HT-29 (cell line): ENCODE data around the gene EML2. TPM values are rescaled to one million over a fixed set of nuclear protein-coding genes. Genes with fewer than 3 reads are reported as not detected.
"Not testable (repeated sequence)": the region's sequence is repeated elsewhere in the genome, so short reads cannot be mapped to it uniquely, and the experiment has no call there.

Source experiments
- DNase-seq: peaks from one replicate; pipeline ENCODE4 v3.0.0-alpha.2; 2015; ENCODE audit warnings: low spot score
- total RNA-seq: library from RNA; depleted of rRNA; stranded (reverse); fragments of >200 nt; shearing (Covaris generic); gene quantifications from 2 replicates; pipeline ENCODE4 v1.2.3, GENCODE V29; 2014

The EML2 gene
- total RNA-seq, 1 experiment from 2014 or later: 38.2 TPM

DNA sequence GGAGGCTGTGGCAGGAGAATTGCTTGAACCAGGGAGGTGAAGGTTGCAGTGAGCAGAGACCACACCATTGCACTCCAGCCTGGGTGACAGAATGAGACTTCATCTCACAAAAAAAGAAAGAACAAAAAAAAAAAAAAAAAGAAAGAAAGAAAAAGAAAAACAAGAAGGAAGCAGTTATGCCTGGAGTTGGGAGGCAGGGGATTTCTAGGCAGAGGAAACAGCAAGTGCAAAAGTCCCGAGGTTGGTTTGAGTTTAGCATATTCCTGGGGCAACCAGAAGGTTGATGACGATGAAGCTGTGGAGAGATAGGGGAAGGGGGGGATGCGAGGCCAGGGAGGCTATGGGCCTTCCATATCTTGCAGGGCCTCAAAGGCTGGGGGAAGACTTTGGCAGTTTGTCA lies 11.5 kb upstream of the EML2 start:
- DNase-seq: no peak

DNA sequence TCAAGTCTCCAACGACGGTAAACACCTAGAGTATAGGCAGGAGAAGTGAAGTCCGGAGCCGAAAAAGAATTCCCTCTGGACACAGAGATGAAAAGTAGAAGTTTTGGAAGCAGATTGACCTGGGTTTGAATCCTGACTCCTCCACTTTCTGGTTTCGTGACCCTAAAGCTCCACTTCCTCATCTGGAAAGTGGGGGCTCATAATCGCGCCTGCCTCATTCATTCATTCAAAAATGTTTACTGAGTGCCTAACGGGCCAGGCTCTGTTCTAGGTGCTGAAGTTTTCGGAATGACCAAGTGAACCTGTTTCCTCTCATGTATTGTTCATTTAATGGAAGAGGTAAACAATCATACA lies 7.1 kb upstream of the EML2 start:
- DNase-seq: no peak

DNA sequence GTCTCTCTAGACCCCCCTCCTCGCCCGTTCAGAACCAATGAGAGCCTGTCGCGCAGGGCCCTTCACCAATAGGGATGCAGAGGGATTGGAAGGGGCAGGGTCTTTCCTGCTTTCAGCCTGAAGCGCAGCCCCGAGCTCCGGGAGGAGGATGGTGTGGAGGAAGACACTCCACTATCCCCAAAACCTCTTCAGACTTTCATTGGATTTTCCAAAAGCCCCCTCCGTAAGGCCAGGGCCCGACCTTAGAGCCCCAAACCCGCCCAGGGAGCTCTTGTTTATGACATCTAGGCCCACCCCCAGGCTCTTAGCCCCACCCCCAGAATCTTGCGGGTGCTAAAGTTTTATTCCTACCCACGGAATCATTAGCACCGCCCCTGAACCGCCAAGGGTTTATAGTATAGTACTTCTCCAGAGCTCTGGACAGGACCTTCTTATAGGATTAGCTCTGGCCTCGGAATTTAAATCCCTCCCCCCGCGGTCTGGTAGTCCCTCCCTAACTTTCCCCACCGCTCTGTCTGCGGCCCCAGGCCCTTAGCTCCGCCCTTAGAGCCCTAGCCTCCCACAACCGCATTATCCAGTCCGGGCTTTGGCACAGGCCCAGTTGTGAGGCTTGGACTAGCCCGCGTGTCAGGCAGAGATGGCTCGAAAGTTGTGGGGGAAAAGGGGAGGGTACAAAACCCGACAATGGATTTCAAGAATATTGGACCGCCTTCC lies 6.6 kb upstream of the EML2 start:
- DNase-seq: peak; percentile 98

DNA sequence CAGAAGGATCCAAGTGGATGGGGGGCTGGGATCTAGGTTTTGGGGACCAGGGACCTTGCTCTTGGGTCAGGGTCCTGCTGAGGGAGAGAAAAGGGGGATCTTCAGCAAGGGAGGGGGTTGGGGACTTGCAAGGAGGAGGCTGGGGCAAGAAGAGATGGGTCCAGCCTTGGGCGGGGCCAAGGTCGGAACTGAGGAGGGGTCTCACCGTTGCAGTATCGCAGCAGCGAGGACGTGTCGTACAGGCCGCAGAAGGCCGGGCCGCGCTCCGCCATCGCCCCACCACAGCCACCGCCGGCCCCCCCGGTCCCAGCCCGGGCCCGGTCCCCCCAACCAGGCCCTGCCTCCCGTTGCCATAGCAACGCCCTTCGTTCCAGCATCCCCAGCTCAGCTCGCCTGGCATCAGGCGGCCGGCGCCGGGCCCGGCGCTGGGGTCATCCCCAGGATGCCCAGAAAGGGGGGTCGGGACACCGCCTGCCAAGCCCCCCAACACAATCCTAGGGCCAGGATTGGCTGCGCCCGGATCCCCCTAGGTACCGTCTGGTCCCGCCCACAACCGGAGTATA lies 6.0 kb upstream of the EML2 start:
- DNase-seq: no peak

DNA sequence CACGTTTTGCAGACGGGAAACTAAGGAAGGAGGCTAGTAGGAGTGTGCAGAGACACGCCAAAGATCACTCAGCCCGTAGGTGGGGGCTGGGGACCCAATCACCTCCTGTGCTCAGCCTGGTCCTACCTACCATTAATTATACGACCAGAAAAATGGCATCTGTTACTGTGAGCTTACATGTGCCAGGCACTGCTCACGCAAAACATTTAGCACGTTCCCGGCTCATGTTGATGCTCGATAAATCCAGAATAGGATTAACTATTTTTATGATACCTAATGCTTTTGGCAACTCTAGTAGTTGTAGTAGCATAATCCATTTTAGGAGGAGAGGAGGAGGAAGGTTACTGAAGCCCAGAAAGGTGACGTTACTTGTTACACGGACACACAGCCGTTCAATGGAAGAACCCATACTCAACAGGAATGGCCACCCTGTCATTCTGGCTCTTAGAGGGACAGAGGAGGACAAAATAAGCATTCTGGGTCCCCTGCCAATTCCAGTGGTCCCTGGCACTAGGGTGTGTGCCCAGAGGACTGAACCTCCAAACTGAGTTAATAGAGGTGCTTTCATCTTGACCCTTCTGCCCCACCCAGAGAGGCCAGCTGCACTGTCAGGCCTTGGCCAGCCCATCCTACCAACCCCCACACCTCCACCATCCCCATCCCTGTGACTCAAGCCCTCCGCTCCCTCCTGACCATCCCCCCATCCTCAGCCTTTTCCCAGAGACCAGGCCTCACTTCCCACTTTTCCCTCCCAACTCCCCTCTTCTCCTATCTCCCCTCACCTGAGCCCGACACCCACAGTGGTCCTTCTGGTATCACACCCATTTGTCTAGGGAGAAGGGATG lies 5.0 kb upstream of the EML2 start:
- no peak for DNase-seq

DNA sequence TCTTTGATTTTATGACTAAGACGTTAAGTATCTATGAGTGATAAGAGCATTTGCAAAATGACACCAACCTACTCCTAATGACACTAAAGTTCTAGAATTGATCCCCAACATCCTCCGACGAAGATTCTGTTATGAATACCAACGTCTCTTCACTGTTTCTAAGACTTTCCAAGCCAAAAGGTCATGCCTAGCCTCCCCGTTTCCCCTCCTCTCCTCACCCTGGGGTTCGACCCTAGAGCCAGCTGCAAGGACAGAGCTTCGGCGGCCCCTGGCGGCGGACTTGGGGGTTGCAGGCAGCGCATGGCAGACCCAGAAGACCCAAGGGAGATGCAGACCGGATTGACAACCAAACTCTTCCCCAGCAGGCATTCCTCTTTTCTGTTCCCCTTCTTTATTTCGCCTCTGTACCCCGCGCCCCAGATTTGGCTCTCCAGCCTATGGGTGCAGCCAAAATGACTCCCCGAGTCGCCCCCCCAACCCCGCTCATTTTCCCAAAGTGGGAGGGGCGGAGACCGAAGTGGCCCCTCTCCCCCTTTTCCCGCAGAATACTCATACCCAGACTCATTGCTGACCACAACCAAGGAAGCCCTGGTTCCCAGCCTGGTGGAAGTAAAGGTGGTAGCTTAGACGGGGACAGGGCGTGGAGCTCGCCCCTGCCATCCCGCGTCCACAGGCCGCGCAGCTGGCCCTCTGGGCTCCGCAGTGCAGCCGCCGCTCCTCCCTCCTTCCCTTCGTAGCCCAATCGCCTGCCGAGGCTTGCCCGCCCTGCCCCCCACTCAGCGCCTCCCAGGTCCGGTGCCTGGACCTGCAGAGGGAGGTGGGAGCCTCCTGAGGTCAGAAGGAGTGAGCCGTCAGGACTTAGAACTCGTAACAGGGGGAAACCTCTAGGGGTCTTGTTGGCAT lies 4.1 kb upstream of the EML2 start:
- DNase-seq: peak; percentile 98

DNA sequence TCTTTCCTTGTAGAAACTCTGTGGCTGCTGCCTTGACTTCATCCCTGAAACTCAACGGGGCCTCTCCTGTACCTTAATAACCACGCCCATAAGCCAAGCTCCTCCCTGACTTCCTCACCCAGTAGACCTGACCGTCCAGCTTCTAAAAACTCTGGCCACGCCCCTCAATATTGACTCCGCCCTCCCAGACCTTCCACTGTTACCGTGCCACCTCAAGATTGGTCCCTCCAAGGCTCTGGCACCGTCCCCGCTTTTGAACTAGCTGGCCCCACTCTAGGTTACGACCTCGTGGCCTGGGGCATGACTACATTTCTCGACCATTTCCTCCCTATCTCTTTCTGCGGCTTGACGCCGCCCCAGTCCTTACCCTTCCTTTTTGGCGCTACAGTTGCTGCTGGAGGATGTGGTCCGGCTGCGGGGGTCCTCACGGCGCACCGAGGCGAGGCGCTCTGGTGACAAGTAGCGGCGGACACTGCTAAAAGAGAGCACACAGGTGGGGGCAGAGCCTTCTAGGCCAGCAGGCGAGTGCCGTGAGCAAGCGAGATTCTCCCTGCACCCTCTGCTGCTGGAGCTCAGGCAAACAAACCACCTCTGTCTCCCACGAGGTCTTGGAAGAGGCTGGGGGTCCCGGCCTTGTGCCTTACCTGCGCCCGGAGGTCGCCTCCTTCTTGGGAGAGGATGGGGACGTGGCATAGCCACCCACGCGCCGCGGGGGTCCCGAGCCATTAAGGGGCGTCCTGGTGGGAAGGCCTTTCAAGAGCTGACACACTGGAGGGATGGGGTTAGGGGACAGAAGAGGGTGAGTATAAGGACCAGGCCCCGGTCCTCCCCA lies 2.3 kb upstream of the EML2 start:
- peak; percentile 100 for DNase-seq

DNA sequence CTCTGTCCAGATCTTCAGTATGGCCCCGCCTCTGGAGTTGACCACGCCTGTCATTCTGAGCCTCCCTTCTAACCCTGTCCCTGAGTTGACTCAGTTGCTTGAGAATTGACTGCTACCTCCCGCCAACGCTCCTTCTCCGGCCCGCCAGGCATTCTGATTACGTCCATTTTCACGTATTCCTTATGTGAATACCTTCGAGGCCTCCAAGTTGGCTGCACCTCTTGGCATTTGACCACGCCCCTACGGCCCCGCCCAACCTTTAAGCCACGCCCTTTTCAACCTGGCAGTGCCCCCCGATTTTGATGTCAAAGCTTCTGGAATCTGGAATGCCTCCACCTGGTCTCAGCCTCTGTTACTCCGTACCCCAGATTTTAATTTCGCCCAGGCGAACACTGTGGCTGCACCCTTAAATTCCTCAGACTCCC lies 1.7 kb upstream of the EML2 start:
- no peak for DNase-seq

DNA sequence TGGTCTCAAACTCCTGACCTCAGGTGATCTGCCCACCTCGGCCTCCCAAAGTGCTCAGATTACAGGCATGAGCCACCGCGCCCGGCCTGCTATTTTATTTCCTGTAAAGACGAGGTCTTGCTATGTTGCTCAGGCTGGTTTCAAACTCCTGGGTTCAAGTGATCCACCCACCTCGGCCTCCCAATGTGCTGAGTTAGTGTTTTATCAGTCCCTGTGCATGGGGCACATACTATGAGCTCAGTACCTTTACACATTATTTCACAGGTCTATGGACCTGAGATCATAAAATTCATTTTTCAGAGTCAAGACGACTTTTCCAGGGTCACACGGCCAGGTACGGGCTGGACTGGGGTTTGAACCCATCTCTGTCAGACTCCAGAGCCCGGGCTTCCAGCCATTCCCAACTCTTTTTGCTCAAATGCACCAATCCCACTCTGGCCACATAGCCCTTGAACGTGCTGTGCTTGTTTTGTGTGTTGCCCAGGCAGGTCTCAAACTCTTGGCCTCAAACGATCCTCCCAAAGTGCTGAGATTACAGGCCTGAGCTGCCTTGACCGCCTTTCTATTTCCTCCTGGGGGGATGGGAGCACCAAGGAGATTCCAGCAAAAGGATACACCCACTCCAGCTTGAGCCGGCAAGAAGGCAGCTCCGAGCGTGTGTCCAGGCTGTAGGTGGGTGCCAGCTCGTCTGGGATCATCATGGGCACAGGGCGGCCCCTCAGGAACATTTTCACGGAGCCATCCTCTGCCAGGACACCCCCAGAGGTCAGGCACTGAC lies 1.1 kb downstream of the EML2 start:
- peak; percentile 65 for DNase-seq

DNA sequence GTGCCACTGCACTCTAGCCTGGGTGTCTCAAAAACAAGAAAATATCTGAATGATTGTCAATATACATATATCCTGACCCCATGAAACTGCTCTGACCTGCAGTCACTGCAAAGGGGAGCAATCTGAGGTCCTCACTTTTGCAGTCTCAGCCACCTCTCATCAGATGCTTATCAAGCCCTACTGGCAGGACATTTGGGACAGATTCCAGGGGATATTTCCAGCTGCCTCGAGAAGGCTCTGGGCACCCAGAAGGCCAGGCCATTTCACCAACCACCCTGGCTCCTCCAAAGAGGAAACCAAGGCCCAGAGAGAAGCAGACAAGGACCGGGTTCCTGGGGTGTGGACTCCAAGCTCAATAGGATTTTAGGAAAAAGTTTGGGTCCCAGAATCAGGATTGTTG lies 2.3 kb downstream of the EML2 start:
- no peak for DNase-seq

DNA sequence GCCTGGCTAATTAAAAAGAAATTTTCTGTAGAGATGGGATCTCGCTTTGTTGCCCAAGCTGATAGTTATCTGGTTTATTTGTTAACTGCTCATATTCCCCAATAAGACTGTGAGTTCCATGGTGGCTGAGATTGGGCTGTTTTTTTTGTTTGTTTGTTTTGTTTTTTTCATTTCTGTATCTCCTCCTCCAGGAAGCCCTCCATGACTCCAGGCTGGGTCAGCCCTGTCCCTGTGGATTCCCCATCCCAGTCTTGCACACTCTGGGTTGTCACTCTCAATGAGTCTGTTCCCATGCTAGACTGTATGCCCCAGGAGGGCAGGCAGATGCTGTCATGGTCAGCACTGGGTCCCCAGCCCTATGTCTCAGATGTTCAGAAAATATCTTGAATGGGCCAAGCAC lies 2.9 kb downstream of the EML2 start:
- no peak for DNase-seq

DNA sequence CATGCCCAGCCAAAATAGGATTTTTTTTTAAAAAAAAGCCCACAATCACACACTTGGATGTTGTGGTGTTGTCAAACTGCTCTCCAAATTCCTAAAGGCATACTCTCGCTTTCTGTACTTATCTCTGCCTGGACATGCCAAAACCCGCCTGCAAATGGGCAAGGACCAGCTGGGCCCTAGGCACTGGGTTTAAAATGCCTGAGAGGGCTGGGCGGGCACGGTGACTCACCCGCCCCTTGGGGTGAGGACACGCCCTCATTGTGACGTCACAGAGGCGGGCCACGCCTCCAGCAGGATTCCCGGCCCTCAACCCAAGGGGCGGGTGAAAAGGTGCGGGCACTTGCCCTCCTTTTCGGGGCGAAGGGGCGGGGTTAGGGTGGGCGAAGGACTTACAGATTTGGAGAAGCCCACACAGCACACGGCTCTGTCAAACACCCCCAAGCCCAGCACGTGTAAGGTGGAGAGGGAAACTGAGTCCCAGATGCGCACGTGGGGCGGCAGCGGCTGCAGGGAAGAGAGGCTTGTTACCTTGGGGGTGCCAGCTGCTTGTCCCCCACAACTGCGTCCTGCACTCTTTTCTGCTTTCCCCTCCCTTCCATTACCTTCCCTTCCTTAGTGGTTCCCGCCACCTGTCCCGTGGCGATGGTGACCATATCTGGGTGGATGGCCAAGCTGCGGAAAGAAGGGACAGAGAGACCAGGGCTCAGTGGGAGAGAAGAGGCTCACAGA lies 6.6 kb downstream of the EML2 start:
- DNase-seq: peak; percentile 93

DNA sequence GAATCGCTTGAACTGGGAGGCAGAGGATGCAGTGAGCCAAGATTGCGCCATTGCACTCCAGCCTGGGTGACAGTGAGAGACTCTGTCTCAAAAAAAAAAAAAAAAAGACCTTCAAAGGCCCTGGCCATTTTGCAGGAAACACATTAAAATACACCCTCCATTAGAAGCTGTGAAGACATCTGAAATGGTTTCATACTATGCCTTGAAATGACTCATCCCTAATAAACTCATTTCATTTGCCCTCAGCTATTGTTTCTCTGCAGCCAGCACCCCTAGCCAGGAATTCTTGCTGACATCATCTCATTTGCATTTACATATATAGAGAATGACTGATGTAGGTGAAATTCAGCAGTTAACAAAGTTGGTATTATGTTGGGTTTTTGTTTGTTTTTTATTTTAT lies 8.7 kb downstream of the EML2 start:
- DNase-seq: peak; percentile 67

DNA sequence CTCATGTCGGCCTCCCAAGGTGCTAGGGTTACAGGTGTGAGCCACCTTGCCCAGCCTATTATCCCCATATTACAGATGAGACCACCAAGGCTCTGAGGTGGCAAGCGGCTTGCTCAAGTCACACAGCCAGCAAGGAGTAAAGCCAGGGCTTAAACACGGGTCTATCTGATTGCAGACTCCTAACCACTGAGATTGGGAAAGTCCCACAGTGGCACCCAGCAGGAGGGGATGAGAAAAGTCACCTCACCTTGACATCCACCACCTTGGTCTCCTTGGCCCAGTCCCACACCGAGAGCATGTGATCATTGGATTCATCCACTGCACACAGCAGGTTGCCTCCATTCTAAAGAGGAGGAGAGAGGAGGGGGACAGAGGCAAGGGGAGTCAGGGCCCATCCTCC lies 9.5 kb downstream of the EML2 start:
- DNase-seq: no peak

DNA sequence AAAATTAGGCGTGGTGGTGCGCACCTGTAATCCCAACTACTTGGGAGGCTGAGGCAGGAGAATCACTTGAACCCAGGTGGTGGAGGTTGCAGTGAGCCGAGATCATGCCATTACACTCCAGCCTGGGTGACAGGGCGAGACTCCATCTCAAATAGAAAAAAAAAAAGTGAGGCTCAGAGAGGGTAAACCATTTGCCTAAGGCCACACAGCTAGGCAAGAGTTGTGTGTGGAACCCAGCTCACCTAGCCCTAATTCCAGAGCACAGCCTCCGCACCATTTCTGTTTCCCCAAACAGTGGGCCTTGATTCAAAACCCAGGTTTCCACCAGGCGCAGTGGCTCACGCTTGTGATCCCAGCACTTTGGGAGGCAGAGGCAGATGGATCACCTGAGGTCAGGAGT lies 11.0 kb downstream of the EML2 start:
- not testable (repeated sequence) for DNase-seq

DNA sequence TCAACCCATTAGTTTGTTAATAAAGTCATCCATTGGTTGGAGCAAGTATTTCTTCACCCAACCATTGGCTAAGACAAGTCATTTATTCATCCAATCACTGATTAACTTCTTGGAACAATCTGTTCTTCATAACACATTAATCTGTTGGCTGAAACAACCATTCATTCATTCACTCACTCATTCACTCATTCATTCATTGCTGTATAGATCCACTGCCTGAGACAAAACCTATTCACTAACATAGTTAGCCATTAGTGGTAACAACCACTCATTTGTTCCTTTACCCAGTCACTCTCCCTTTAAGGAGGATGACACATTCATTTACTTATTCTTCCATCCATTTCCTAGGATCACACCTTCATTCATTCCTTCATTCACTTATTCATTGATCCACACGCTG lies 15.2 kb downstream of the EML2 start:
- no peak for DNase-seq

DNA sequence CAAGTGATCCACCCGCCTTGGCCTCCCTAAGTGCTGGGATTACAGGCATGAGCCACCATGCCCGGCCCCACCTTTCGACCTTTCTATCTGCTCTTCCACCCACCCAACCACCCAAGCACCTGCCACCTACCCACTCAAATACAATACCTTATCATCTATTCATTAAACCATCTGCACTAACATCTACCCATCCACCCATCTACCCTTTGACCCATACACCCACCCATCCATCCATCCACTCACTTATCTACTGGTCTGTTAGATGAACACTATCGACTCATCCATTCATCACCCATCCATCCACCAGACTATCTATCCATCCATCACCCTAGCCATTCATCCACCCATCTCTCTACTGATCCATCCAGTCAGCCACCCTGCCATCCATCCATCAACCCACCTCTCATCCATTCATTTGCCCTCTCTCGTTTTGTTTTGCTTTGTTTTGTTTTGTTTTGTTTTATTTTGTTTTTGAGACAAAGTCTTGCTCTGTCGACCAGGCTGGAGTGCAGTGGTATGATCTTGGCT lies 17.2 kb downstream of the EML2 start:
- DNase-seq: no peak

DNA sequence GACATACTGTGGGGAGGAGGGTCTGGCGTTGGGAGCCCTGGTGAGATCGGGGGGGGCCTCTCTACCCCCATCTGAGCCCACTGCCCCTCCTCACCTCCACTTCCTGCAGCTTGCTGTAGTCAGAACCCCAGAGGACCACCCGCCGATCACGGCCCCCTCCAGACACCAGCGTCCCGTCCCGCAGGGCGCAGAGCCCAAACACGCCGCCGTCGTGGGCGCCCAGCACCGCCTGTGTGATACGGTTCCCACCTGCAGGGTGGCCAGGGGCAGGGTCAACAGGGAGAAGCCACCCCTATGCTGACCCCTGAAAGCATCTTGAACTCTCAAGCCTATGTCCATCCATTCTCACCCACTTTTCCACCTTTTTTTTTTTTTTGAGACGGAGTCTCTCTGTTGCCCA lies 17.8 kb downstream of the EML2 start:
- no peak for DNase-seq

DNA sequence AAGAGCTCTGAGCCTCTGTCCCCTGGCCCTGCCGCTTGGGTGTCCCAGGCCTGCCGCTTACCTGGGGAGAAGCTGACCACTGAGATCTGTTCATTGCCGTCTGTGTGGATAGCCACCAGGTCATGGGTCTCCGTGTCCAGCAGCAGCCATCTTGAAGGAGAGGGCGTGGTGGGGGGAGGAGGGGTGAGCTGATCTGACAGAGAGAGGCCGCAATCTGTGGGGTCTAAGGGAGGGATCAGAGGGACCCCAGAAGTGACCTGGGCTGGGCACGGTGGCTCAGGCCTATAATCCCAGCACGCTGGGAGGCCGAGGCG lies 22.5 kb downstream of the EML2 start:
- DNase-seq: no peak
